ENCODE results near the gene ADSS1. TPM values are rescaled to one million over a fixed set of nuclear protein-coding genes. Genes with fewer than 3 reads are reported as not detected.

Gene ADSS1
- total RNA-seq, result 3.7 and 4.5 TPM in 2 replicates
- long read RNA-seq, result 0 reads

GRCh38 chr14:104723651-104724406, at the start of gene ADSS1:
Gene ADSS1 (plus strand): TSS chr14:104724229. CDS start chr14:104724271, 42 bp downstream.
- H3K4me3 Mint-ChIP-seq (ENCODE audit: unreplicated experiment), result peak within 1 kb of the TSS; percentile 35
- H3K36me3 Mint-ChIP-seq (ENCODE audit: unreplicated experiment), result peaks cover 6% of the 10 kb centered on the region
- H3K27ac Mint-ChIP-seq (ENCODE audit: unreplicated experiment), result no peak within 1 kb of the TSS
- peaks cover 3% of the 10 kb centered on the region for H3K27me3 Mint-ChIP-seq (ENCODE audit: unreplicated experiment)
- DNase-seq (ENCODE audit: extremely low spot score, unreplicated experiment), result no peak
- TF ChIP-seq CTCF (IDR thresholded peaks at IDR 0.05), result peak; percentile 85
- H3K4me1 Mint-ChIP-seq (ENCODE audit: unreplicated experiment), result peaks cover 19% of the 10 kb centered on the region
- H3K9me3 Mint-ChIP-seq (ENCODE audit: unreplicated experiment), result no peaks in the 10 kb centered on the region

- Mint-ChIP-seq H3K27ac (ENCODE audit: unreplicated experiment) (no peak overlapping the region), H3K4me3 (ENCODE audit: unreplicated experiment) (no peak overlapping the region)
- no peak for TF ChIP-seq CTCF (IDR thresholded peaks at IDR 0.05)
These were observed 48.6 kb upstream of the ADSS1 start for GRCh38 chr14:104675447-104675846.

GRCh38 chr14:104676130-104676693, 47.8 kb upstream of the ADSS1 start:
- Mint-ChIP-seq H3K9me3 (ENCODE audit: unreplicated experiment) (no peaks in the 10 kb centered on the region), H3K4me3 (ENCODE audit: unreplicated experiment) (no peak overlapping the region), H3K27me3 (ENCODE audit: unreplicated experiment) (no peaks in the 10 kb centered on the region), H3K36me3 (ENCODE audit: unreplicated experiment) (no peaks in the 10 kb centered on the region), H3K4me1 (ENCODE audit: unreplicated experiment) (peaks cover 38% of the 10 kb centered on the region), H3K27ac (ENCODE audit: unreplicated experiment) (no peak overlapping the region)
- TF ChIP-seq CTCF (IDR thresholded peaks at IDR 0.05), result no peak
- no peak for DNase-seq (ENCODE audit: extremely low spot score, unreplicated experiment)

More at GRCh38 chr14:104675447-104675846, 48.6 kb upstream of the ADSS1 start:
- Mint-ChIP-seq H3K36me3 (ENCODE audit: unreplicated experiment) (no peaks in the 10 kb centered on the region), H3K4me1 (ENCODE audit: unreplicated experiment) (peaks cover 31% of the 10 kb centered on the region), H3K27me3 (ENCODE audit: unreplicated experiment) (no peaks in the 10 kb centered on the region), H3K9me3 (ENCODE audit: unreplicated experiment) (no peaks in the 10 kb centered on the region)
- DNase-seq (ENCODE audit: extremely low spot score, unreplicated experiment), result no peak

GRCh38 chr14:104676694-104677511, 47.1 kb upstream of the ADSS1 start:
- Mint-ChIP-seq H3K27me3 (ENCODE audit: unreplicated experiment) (no peaks in the 10 kb centered on the region), H3K36me3 (ENCODE audit: unreplicated experiment) (no peaks in the 10 kb centered on the region), H3K27ac (ENCODE audit: unreplicated experiment) (peak overlapping the region; percentile 86), H3K4me3 (ENCODE audit: unreplicated experiment) (no peak overlapping the region), H3K4me1 (ENCODE audit: unreplicated experiment) (peaks cover 45% of the 10 kb centered on the region), H3K9me3 (ENCODE audit: unreplicated experiment) (no peaks in the 10 kb centered on the region)
- no peak for TF ChIP-seq CTCF (IDR thresholded peaks at IDR 0.05)
- no peak for DNase-seq (ENCODE audit: extremely low spot score, unreplicated experiment)

Measured in osteocyte (in vitro differentiated cells).